Right atrium auricular region (tissue), 2 donors: ENCODE measurements around the gene AKAP8L. TPM values are rescaled to one million over a fixed set of nuclear protein-coding genes. Genes with fewer than 3 reads are reported as not detected.

Source experiments
- DNase-seq: peaks from one replicate; pipeline ENCODE4 v3.0.0-alpha.2; 2019; ENCODE audit warnings: low spot score
- H3K27ac ChIP-seq, 2 donors: fragments of 200-600 bp; sonication (generic); 1 replicate in 1 of 2; 2 replicates in 1 of 2; pipeline ENCODE4 v1.5.1; 2016 to 2019
- H3K27me3 ChIP-seq, 2 donors: fragments of 200-600 bp; sonication (generic); one replicate each; pipeline versions ENCODE4 v1.5.1 to v1.6.0; 2017 to 2019
- H3K36me3 ChIP-seq: fragments of 200-600 bp; sonication (generic); one replicate; pipeline ENCODE4 v1.5.1; 2016
- H3K4me1 ChIP-seq, 2 donors: fragments of 200-600 bp; sonication (generic); one replicate each; pipeline versions ENCODE4 v1.5.1 to v1.6.0; 2017 to 2019
- H3K4me3 ChIP-seq, 2 donors: fragments of 200-600 bp; sonication (generic); 1 replicate in 1 of 2; 2 replicates in 1 of 2; pipeline ENCODE4 v1.5.1; 2017 to 2019; ENCODE audit warnings: mild to moderate bottlenecking in 1 of 2, moderate library complexity in 1 of 2
- H3K9me3 ChIP-seq, 2 donors: fragments of 200-600 bp; sonication (generic); one replicate each; pipeline ENCODE4 v1.5.1; 2019
- CTCF ChIP-seq, 2 donors: fragments of 200-600 bp; sonication (generic); IDR thresholded peaks; one replicate each; pipeline ENCODE4 v1.5.1; 2019; ENCODE audit warnings: antibody characterized with exemption in 2 of 2
- total RNA-seq, 2 donors: library from RNA; depleted of rRNA; stranded (reverse); fragments of >200 nt; gene quantifications; one replicate each; pipeline ENCODE4 v1.1.0, GENCODE V29; 2016

AKAP8L gene
- total RNA-seq = 10 to 100 TPM; 66.5 to 78.2 TPM

- Histone ChIP-seq H3K27ac (peak within 1 kb of the TSS; percentile 87 to 93), H3K36me3 (peaks cover 25% of the 10 kb centered on the region), H3K4me3 (peak within 1 kb of the TSS; percentile 93 to 97), H3K9me3 (no peaks in the 10 kb centered on the region), H3K27me3 (no peaks in the 10 kb centered on the region), H3K4me1 (peaks cover 0 to 55% of the 10 kb centered on the region in 2 donors)
- TF ChIP-seq CTCF (IDR thresholded peaks at IDR 0.05) = peak; percentile 30 to 59
- DNase-seq = peak; percentile 99
Observed at GRCh38 chr19:15418579-15419412, at the start of gene AKAP8L. Gene AKAP8L (minus strand): TSS chr19:15418988. CDS start chr19:15418923, 65 bp downstream.

- H3K9me3 ChIP-seq = peaks cover 0 to 5% of the 10 kb centered on the region in 2 donors
- H3K36me3 ChIP-seq = no peaks in the 10 kb centered on the region
- no peak for TF ChIP-seq CTCF (IDR thresholded peaks at IDR 0.05)
- no peak overlapping the region for H3K27ac ChIP-seq
- H3K27me3 ChIP-seq = peaks cover 3 to 5% of the 10 kb centered on the region in 2 donors
- no peak overlapping the region for H3K4me3 ChIP-seq
- H3K4me1 ChIP-seq = peaks cover 0 to 9% of the 10 kb centered on the region in 2 donors
- no peak for DNase-seq
Observed at GRCh38 chr19:15467734-15468214, 49.0 kb upstream of the AKAP8L start.

GRCh38 chr19:15466851-15467733, 48.3 kb upstream of the AKAP8L start:
- Histone ChIP-seq H3K4me1 (peaks cover 0 to 9% of the 10 kb centered on the region in 2 donors), H3K9me3 (no peaks in the 10 kb centered on the region), H3K27me3 (peaks cover 3 to 5% of the 10 kb centered on the region in 2 donors), H3K4me3 (no peak overlapping the region), H3K36me3 (no peaks in the 10 kb centered on the region), H3K27ac (no peak overlapping the region)
- no peak for DNase-seq
- no peak for TF ChIP-seq CTCF (IDR thresholded peaks at IDR 0.05)

- H3K27me3 ChIP-seq = peaks cover 3 to 5% of the 10 kb centered on the region in 2 donors
- no peaks in the 10 kb centered on the region for H3K9me3 ChIP-seq
- no peak within 1 kb of the TSS for H3K27ac ChIP-seq
- TF ChIP-seq CTCF (IDR thresholded peaks at IDR 0.05) = no peak
- DNase-seq = no peak
- H3K4me1 ChIP-seq = peaks cover 0 to 6% of the 10 kb centered on the region in 2 donors
- peak within 1 kb of the TSS; percentile 21 to 43 for H3K4me3 ChIP-seq
- no peaks in the 10 kb centered on the region for H3K36me3 ChIP-seq
Observed at GRCh38 chr19:15464394-15465385, 45.9 kb upstream of the AKAP8L start, which contains the start of gene RASAL3. Gene RASAL3 (minus strand): TSS chr19:15464544. CDS start chr19:15464358, 186 bp downstream.
